SK-N-SH treated with all-trans-retinoic acid at 6 μM for 48 hours (cell line): ENCODE measurements around the gene GJD2.

ENCODE experiments used
- ARNTL ChIP-seq: fragments of 450-650 bp; formaldehyde crosslinking; IDR thresholded peaks from 2 replicates; pipeline ENCODE4 v1.5.0; 2020; ENCODE audit warnings: low read depth, mild to moderate bottlenecking, moderate library complexity, borderline replicate concordance
- ISL1 ChIP-seq: fragments of 250-450 bp; sonication (Bioruptor Pico); IDR thresholded peaks from 2 replicates; pipeline ENCODE4 v2.1.2; 2022; ENCODE audit warnings: mild to moderate bottlenecking, moderate library complexity
- RARB ChIP-seq: fragments of 250-450 bp; sonication (Bioruptor Pico); IDR thresholded peaks from 2 replicates; pipeline ENCODE4 v1.8.0; 2021; ENCODE audit warnings: mild to moderate bottlenecking, moderate library complexity
- ZC3H10 ChIP-seq: fragments of 250-450 bp; sonication (Bioruptor Pico); IDR thresholded peaks from 2 replicates; pipeline ENCODE4 v1.5.1; 2021; ENCODE audit warnings: mild to moderate bottlenecking, moderate library complexity
- ZNF8 ChIP-seq: fragments of 450-650 bp; formaldehyde crosslinking; IDR thresholded peaks from 2 replicates; pipeline ENCODE4 v1.5.0; 2020; ENCODE audit warnings: mild to moderate bottlenecking, moderate library complexity
- TF ChIP-seq, protein P1 (sequence below): fragments of 250-450 bp; sonication (Bioruptor Pico); IDR thresholded peaks from 2 replicates; pipeline ENCODE4 v1.8.0; 2020; ENCODE audit warnings: mild to moderate bottlenecking, moderate library complexity, borderline replicate concordance
- TF ChIP-seq, protein P2 (sequence below): fragments of 250-450 bp; sonication (Bioruptor Pico); IDR thresholded peaks from 2 replicates; pipeline ENCODE4 v1.5.0; 2020; ENCODE audit warnings: mild to moderate bottlenecking, moderate library complexity
- TF ChIP-seq, protein P3 (sequence below): fragments of 250-450 bp; sonication (Bioruptor Pico); IDR thresholded peaks from 2 replicates; pipeline ENCODE4 v1.5.1; 2020; ENCODE audit warnings: low read depth, mild to moderate bottlenecking, moderate library complexity

DNA sequence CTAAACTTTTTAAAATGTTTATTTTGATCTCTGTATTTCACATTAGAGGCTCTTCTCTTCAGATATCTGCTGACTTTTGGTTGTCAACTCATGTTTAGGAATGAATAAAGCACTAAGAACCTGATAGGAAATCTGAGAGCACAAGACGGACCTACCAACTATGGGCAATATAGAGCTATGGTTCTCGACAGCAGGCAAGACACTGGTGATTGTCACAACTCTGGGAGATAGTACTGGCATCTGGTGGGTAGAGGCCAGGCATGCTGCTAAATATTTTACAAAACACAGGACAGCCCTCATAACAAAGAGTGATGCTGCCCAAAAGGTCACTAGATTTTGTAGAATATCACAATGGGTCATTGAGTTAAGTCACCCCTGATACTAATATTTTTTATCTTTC lies 17.5 kb upstream of the GJD2 start:
- TF ChIP-seq, protein P1, sequence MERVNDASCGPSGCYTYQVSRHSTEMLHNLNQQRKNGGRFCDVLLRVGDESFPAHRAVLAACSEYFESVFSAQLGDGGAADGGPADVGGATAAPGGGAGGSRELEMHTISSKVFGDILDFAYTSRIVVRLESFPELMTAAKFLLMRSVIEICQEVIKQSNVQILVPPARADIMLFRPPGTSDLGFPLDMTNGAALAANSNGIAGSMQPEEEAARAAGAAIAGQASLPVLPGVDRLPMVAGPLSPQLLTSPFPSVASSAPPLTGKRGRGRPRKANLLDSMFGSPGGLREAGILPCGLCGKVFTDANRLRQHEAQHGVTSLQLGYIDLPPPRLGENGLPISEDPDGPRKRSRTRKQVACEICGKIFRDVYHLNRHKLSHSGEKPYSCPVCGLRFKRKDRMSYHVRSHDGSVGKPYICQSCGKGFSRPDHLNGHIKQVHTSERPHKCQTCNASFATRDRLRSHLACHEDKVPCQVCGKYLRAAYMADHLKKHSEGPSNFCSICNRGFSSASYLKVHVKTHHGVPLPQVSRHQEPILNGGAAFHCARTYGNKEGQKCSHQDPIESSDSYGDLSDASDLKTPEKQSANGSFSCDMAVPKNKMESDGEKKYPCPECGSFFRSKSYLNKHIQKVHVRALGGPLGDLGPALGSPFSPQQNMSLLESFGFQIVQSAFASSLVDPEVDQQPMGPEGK (CRISPR knock-in tag): no peak
- TF ChIP-seq ZC3H10 (CRISPR knock-in tag): no peak
- TF ChIP-seq ARNTL (CRISPR knock-in tag): no peak
- no peak for TF ChIP-seq RARB (CRISPR knock-in tag)
- no peak for TF ChIP-seq ISL1
- TF ChIP-seq, protein P2, sequence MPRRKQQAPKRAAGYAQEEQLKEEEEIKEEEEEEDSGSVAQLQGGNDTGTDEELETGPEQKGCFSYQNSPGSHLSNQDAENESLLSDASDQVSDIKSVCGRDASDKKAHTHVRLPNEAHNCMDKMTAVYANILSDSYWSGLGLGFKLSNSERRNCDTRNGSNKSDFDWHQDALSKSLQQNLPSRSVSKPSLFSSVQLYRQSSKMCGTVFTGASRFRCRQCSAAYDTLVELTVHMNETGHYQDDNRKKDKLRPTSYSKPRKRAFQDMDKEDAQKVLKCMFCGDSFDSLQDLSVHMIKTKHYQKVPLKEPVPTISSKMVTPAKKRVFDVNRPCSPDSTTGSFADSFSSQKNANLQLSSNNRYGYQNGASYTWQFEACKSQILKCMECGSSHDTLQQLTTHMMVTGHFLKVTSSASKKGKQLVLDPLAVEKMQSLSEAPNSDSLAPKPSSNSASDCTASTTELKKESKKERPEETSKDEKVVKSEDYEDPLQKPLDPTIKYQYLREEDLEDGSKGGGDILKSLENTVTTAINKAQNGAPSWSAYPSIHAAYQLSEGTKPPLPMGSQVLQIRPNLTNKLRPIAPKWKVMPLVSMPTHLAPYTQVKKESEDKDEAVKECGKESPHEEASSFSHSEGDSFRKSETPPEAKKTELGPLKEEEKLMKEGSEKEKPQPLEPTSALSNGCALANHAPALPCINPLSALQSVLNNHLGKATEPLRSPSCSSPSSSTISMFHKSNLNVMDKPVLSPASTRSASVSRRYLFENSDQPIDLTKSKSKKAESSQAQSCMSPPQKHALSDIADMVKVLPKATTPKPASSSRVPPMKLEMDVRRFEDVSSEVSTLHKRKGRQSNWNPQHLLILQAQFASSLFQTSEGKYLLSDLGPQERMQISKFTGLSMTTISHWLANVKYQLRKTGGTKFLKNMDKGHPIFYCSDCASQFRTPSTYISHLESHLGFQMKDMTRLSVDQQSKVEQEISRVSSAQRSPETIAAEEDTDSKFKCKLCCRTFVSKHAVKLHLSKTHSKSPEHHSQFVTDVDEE (CRISPR knock-in tag): no peak
- TF ChIP-seq ZNF8: no peak
- TF ChIP-seq, protein P3, sequence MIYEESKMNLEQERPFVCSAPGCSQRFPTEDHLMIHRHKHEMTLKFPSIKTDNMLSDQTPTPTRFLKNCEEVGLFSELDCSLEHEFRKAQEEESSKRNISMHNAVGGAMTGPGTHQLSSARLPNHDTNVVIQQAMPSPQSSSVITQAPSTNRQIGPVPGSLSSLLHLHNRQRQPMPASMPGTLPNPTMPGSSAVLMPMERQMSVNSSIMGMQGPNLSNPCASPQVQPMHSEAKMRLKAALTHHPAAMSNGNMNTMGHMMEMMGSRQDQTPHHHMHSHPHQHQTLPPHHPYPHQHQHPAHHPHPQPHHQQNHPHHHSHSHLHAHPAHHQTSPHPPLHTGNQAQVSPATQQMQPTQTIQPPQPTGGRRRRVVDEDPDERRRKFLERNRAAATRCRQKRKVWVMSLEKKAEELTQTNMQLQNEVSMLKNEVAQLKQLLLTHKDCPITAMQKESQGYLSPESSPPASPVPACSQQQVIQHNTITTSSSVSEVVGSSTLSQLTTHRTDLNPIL (CRISPR knock-in tag): no peak
